ENCODE results near the gene ARHGAP22. TPM values are rescaled to one million over a fixed set of nuclear protein-coding genes. Genes with fewer than 3 reads are reported as not detected.

Gene ARHGAP22
- total RNA-seq, 2 experiments from 2014 or later, result 0.19 to 0.46 TPM

GRCh38 chr10:48399056-48399541 is 205.8 kb downstream of the ARHGAP22 start:
- no peaks in the 10 kb centered on the region for H3K79me2 ChIP-seq (ENCODE audit: insufficient read depth, low read depth, low read length)
- peaks cover 12% of the 10 kb centered on the region for H4K20me1 ChIP-seq (ENCODE audit: insufficient read depth, low read length)
- H3K27ac ChIP-seq (ENCODE audit: low read depth, low read length, poor library complexity, severe bottlenecking), result no peak overlapping the region
- intact Hi-C loops (cut with micrococcal nuclease; ENCODE audit: unreplicated experiment), result no loop called here
- ChIA-PET POLR2A (interaction anchor here (0.6 kb wide), 2 partner anchors 15 to 794 kb away, joined by 3 to 5 read pairs; no protein-coding TSS in a partner anchor), CTCF (ENCODE audit: unreplicated experiment) (no interaction called here)
- H3K9me3 ChIP-seq (ENCODE audit: low read length), result no peaks in the 10 kb centered on the region
- BruUV-seq (replicated peaks), result no TSS peak
- TF ChIP-seq CTCF (conservative IDR thresholded peaks at IDR 0.05; ENCODE audit: low read length) (no peak), EZH2phosphoT487 (IDR thresholded peaks at IDR 0.05; ENCODE audit: borderline replicate concordance, low read depth, low read length) (no peak)
- H3K36me3 ChIP-seq (ENCODE audit: insufficient read depth, low read length), result no peaks in the 10 kb centered on the region
- no peaks in the 10 kb centered on the region for H3K4me1 ChIP-seq (ENCODE audit: insufficient read depth, low read length, poor library complexity, severe bottlenecking)
- no peak overlapping the region for H3K4me2 ChIP-seq (ENCODE audit: low read length)
- H3K4me3 ChIP-seq (ENCODE audit: low read depth, low read length, poor library complexity, severe bottlenecking), result no peak overlapping the region
- no peak overlapping the region for H2AFZ ChIP-seq (ENCODE audit: low read length)
- DNase-seq (ENCODE audit: low spot score), result no peak
- H3K9me2 ChIP-seq (ENCODE audit: insufficient read depth, low read length), result no peaks in the 10 kb centered on the region

- peaks cover 12% of the 10 kb centered on the region for H4K20me1 ChIP-seq (ENCODE audit: insufficient read depth, low read length)
- no peak for TF ChIP-seq EZH2phosphoT487 (IDR thresholded peaks at IDR 0.05; ENCODE audit: borderline replicate concordance, low read depth, low read length)
- TF ChIP-seq CTCF (conservative IDR thresholded peaks at IDR 0.05; ENCODE audit: low read length), result no peak
- no peak for DNase-seq (ENCODE audit: low spot score)
Measured at GRCh38 chr10:48398261-48398660, 206.6 kb downstream of the ARHGAP22 start.

More at GRCh38 chr10:48398261-48398660, 206.6 kb downstream of the ARHGAP22 start:
- Histone ChIP-seq H3K4me3 (ENCODE audit: low read depth, low read length, poor library complexity, severe bottlenecking) (no peak overlapping the region), H3K4me1 (ENCODE audit: insufficient read depth, low read length, poor library complexity, severe bottlenecking) (no peaks in the 10 kb centered on the region), H3K9me3 (ENCODE audit: low read length) (no peaks in the 10 kb centered on the region), H3K4me2 (ENCODE audit: low read length) (no peak overlapping the region), H3K36me3 (ENCODE audit: insufficient read depth, low read length) (no peaks in the 10 kb centered on the region), H3K27ac (ENCODE audit: low read depth, low read length, poor library complexity, severe bottlenecking) (no peak overlapping the region), H3K79me2 (ENCODE audit: insufficient read depth, low read depth, low read length) (no peaks in the 10 kb centered on the region), H3K9me2 (ENCODE audit: insufficient read depth, low read length) (no peaks in the 10 kb centered on the region), H2AFZ (ENCODE audit: low read length) (no peak overlapping the region)
- CTCF ChIA-PET (ENCODE audit: unreplicated experiment), result no interaction called here
- intact Hi-C loops (cut with micrococcal nuclease; ENCODE audit: unreplicated experiment), result no loop called here
- POLR2A ChIA-PET, result interaction anchor here (0.6 kb wide), 1 partner anchor 16 kb away, joined by 5 read pairs; no protein-coding TSS in a partner anchor
- BruUV-seq (replicated peaks), result no TSS peak

Small RNA genes within 50 kb of the gene (small RNA-seq; reads per million reads assigned to genes)
- not detected for gene AC016397.1

Other genes with a start within 250 kb of the ARHGAP22 start
- 41.6 and 51.5 TPM in 2 replicates for gene WDFY4, start 79.8 kb upstream of the ARHGAP22 start, total RNA-seq (2014; rRNA removed; shearing (Covaris generic))
- 80.0 and 85.6 TPM in 2 replicates for gene WDFY4, start 79.8 kb upstream of the ARHGAP22 start, total RNA-seq (2022)

Measured in OCI-LY7 (cell line).